NCI-H345 (cell line): ENCODE results near the gene TOP2A.
"Not testable (repeated sequence)": the region's sequence is repeated elsewhere in the genome, so short reads cannot be mapped to it uniquely, and the experiment has no call there.

ENCODE experiments used
- DNase-seq: peaks from one replicate; lab custom pipeline; 2025; lab: John Stamatoyannopoulos, UW

Gene TOP2A

DNA sequence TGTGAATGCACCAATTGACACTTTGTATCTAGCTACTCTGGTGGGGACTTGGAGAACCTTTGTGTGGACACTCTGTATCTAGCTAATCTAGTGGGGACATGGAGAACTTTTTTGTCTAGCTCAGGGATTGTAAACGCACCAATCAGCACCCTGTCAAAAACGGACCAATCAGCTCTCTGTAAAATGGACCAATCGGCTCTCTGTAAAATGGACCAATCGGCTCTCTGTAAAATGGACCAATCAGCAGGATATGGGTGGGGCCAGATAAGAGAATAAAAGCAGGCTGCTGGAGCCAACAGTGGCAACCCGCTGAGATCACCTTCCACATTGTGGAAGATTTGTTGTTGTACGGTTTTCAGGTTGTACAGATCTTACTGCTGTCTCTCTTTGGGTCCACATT, 41.2 kb downstream of the TOP2A start:
- not testable (repeated sequence) for DNase-seq

DNA sequence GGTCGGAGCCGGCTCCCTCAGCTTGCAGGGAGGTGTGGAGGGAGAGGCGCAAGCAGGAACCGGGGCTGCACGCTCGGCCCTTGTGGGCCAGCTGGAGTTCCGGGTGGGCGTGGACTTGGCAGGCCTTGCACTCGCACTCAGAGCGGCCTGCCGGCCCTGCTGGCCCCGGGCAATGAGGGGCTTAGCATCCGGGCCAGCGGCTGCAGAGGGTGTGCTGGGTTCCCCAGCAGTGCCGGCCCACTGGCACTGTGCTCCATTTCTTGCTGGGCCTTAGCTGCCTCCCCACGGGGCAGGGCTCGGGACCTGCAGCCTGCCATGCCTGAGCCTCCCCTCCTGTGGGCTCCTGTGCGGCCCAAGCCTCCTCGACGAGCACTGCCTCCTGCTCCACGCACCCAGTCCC, 41.9 kb downstream of the TOP2A start:
- DNase-seq, result not testable (repeated sequence)

DNA sequence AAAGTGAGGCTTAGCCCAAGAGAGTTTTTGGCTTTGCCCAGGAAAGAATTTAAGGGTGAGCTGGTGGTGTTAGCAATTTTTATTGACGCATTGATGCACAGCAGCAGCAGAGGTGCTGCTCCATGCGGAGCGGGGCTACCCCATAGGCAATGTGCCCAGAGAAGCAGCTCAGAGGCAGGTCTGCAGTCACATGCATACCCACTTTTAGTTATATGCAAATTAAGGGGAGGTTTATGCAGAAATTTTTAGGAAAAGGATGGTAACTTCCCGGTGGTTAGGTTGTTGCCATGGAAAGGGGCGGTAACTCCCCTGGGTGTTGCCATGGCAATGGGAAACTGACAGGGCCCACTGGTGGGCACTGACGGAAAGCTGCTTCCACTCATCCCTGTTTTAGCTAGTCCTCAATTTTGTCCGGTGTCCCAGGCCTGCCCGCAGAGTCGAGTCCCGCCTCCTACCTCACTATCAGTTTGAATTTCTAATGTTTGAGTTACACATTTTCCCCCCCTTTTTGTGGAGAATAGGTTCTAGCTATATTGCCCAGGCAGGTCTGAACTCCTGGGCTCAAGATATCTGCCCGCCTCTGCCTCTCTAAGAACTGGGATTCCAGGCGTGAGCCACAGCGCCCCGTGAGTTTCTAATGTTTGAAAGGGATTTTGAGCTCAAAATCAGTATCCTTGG, 42.7 kb downstream of the TOP2A start:
- no peak for DNase-seq

DNA sequence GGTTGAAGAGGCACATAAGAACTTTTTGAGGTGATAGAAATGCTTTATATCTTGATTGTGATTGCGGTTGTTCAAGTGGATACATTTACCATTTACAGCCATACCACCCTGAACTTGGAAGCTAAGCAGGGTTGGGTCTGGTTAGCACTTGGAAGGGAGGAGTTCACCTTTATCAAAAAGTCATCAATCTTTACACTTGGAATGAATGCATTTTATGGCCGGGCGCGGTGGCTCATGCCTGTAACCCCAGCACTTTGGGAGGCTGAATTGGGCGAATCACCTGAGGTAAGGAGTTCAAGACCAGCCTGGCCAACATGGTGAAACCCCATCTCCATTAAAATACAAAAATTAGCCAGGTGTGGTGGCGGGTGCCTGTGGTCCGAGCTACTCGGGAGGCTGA, 43.7 kb downstream of the TOP2A start:
- no peak for DNase-seq

DNA sequence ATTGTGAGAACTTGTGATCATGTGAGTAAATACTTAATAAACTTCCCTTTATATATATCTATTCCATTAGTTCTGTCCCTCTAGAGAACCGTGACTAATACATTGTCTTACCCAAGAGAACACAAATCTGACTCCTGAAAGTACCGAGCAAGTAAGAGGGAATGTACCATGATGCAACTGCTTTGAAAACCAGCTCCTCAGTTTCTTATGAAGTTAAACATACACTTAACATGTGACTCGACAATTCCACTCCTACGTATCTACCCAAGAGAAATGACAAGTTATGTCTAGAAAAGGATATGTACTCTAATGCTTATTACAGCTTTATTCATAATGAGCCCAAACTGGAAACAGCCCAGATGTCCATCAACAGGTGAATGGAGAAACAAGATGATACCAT, 44.4 kb downstream of the TOP2A start:
- no peak for DNase-seq

DNA sequence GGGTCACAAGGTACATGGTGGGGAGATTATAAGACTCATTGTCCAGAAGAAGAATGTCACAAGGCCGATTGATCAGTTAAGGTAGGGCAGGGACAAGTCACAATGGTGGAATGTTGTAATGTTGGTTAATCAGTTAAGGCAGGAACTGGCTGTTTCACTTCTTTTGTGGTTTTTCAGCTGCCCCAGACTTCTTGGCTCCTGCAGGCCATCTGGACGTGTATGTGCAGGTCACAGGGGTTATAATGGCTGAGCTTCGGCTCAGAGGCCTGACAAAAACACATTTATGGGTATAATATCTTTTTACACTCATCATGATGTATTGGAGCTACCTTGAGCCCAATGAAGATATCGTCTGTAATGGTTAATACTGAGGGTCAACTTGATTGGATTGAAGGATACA, 45.1 kb downstream of the TOP2A start:
- not testable (repeated sequence) for DNase-seq

DNA sequence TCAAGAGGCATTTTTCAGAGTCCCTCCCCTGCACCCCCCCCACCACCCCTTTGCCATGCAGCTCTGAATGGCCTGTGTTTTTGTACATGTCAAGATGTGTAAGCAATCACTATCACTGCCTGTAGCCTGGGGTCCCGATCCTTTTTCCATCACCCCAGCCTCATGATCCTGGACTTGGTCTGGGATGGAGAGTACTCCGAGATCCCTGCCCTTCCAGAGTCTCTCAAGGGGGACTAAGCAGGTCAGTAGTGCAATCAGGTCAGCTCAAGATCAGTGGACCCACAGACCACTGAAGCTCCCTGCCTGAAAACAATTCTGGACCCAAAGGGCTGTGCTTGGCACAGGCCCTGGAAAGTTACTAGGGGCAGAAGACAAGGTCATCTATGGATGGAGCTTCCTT, 45.7 kb downstream of the TOP2A start:
- no peak for DNase-seq

DNA sequence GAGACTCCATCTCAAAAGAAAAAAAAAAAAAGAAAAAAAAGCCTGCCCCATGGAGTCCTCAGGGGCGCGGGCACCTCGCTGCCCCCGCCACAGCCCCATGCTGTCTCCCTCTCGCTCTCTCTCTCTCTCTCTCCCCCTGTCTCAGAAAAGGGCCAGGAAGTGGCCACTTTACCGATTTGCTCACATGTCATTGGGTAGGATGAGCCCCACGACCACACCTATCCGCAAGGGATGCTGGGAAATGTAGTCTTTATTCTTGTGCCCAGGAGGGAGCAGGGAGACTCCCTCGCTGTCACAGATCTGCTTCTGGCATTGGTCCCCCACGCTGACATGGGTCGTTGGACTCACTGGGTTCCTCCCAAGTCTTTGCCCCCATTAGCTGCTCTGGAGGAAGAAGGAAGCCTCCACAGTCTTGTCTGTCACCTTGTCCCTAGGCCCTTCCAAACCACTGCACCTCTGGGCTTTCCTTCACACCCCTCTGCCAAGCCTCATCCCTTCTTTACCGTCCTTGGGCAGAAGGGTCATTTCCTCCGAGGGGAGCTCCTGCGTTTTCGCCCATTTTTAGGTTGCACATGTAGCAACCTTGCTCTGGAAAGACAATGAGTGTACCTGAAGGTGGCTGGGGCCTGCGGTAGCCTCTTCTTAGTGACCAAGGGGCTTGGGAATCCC, 46.3 kb downstream of the TOP2A start:
- peak; percentile 26 for DNase-seq

DNA sequence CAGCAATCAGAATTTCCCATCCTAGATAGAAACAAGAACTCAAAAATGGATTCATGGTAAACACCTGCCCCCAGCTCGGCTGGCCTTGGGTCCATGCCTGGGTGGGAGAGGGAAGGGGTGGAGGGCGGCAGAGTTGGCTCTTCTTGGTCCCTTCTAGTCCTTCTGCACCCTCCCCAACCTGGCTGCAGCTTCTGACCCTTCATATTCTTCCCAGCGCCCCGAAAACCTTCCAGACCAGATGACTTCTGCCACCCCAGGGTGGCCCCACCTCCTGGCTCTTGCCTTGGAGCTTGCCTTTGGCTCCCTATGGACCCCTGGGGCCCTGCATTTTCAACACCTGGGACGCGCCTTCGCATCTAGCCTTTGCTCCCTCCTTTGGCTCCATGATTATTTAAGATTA, 47.8 kb downstream of the TOP2A start:
- DNase-seq, result no peak

DNA sequence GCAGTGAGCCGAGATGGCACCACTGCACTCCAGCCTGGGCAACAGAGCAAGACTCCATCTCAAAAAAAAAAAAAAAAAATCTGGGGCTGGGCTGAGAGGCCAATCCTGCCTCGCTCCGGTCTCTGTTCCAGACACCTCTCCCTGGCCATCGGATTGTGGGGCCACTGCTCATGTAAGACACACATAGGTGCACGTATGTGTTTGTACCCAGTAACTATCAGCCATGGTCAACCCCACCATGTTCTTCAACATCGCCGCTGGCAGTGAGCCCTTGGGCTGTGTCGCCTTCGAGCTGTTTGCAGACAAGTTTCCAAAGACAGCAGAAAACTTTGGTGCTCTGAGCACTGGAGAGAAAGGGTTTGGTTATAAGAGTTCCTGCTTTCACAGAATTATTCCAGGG, 50.0 kb downstream of the TOP2A start:
- DNase-seq, result not testable (repeated sequence)

DNA sequence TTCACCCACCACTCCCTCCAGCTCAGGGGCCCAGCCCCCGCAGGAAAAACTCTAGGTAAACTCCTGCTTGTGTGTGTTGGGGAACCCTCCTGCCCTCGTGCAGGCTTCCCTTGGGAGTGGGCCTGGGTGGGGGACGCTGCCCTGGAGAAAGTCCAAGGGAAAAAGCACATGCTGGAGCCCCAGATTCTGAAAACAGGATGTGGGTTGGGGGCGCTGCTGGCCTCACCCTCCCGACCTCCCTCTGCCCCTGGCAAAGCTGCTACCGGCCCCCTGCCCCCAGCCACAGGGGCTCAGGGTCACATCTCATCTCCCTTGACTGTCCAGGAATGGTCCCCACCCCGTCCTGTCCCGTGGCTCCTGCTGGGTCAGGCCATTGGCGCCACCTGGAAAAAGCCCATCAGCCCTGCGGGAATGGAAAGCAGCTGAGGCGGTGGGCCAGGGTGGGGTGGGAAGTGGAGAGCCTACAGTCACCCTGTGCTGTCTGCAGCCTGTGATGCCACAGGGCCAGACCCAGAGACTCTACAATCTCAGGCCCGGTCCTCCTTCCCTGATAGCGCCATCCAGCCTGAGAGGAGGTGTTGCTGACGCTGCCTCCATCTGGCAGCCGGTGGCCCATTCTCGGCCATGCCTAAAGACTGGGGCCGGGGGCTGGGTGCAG, 50.7 kb downstream of the TOP2A start:
- DNase-seq, result no peak

DNA sequence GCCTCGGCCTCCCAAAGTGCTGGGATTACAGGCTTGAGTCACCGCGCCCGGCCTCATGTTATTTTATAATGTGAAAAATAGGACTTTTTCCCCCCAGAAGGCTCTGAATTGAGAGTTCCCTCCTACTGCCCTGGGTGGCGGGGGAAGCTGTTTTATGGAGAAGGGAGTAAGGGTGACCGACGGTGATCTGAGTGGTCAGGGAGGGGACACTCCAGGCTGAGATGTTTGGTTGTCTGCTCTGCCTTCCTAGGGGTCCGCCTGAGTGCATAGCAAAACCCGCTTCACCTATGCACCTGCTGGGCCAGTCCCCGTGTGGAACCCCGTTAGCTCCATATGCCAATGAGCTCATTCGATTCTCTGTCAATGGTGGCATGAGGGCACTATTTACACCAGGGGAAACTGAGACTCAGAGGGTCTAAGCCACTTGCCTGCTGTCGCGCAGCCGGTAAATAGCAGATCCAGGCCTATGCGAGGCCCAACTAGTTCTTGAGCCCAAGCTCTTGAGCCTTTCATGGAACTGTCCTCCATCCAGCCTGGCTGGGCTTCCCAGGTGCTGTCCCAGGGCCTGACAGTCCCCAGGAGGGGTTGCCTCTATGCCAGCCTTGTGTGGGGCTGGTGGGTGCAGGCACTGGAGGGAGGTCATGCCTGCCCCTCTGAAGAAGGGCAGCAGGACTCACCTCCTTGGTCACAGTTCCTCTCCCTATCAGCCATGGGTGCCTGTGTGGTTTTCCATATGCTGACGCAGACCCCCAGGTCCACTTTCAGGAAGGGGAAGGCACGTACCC, 51.4 kb downstream of the TOP2A start:
- DNase-seq, result no peak

DNA sequence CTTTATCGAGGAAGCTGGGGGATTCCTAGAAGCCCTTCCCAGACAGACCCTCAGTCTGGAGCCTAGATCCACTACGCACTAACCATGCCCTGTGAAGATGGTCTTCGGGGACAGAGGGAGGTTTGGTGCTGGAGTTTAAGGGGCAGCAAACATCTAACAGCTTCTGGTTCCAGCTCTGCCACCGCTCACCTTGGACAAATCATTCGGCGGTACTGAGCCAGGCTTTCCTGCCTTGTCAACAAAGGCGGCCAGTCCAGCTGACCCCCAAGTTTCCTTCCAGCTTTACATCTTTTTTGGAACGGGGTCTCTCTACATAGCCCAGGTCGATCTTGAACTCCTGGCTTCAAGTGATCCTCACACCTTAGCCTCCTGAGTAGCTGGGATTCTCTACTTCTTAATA, 52.8 kb downstream of the TOP2A start:
- no peak for DNase-seq

DNA sequence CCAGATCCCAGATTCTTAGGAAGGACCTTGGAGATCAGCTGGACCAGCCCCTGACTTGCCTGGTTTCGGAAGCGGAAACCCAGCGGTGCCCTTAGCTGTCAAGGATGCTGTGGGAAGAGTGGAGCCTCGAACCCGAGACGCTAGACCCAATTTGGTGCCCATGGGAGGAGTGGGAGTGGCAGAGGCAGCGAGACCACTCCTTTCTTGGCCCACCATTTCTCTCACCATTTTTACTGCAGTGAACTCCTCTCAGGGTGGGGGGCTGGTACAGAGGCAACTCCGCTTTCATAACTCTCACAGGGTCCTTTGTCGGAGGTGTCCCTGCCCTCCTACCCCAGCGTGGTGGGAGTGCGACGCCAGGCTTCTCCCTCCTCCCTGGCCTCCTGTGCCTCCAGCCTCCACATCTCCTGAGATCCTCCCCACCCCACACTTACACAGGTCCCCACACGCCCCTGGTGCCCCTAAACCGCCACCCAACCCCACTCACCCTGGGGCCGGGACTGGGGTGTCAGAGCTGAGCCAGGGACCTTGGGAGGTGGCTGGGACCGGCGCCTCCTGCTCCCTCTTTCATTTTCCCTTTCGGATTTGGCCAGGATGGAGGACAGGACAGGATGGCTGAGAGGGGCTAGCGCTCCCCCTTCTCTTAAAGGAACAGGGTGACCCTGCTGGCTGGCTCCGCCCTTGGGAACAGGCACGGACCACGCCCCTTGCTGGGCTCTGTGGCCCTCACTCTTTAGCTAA, 53.4 kb downstream of the TOP2A start, which contains the start of gene GJD3:
Gene GJD3, minus strand, starts transcription at position 617 of the 741 bp plus-strand sequence. CDS start 922 bp downstream, outside the sequence.
- DNase-seq, result no peak

DNA sequence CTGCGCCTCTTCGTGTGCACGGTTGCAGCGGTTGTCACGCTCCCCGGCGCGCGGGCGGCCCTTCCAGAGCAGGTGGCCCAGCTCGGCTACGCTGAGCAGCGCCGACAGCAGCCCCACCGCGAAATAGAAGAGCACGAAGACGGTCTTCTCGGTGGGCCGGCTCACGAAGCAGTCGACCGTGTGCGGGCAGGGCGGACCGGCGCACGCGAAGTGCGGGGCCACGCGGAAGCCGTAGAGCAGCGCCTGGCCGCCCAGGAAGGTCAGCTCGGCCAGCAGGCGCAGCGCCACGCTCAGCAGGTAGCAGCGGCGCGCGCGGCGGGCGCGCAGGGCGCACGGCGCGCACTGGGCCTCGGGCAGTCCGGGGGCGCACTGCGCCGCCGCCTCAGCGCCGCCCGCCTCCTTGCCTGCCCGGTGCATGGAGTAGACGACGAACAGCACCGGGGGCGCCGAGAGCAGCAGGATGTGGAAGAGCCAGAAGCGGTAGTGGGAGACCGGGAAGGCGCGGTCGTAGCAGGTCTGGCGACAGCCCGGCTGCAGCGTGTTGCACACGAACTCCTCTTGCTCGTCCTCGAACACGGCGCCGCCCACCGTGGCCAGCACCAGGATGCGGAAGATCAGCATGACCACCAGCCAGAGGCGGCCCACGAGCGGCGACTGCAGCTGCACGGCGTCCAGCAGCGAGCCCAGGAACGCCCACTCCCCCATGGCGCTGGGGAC, 54.4 kb downstream of the TOP2A start:
- peak; percentile 41 for DNase-seq

DNA sequence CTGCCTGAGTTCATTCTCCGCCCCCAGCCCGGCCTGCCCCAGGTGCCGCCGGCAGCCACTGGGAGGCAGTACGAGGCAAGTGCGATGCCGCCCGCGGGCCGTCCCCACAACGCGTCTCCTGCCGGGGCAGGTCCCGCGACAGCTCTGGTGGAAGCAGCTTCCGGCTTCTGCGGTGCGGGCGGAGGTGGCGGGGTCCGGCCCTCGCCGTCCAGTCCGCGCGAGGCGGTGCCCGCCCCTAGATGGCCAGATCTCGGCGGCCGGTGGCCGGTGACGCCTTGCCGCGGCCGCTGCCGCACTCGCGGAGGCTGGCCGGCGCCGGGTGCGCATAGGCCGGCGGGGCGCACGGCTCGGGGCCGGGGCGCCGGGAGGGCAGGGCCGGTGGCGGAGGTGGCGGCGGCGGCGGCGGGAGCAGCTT, 55.0 kb downstream of the TOP2A start:
- DNase-seq, result peak; percentile 78

DNA sequence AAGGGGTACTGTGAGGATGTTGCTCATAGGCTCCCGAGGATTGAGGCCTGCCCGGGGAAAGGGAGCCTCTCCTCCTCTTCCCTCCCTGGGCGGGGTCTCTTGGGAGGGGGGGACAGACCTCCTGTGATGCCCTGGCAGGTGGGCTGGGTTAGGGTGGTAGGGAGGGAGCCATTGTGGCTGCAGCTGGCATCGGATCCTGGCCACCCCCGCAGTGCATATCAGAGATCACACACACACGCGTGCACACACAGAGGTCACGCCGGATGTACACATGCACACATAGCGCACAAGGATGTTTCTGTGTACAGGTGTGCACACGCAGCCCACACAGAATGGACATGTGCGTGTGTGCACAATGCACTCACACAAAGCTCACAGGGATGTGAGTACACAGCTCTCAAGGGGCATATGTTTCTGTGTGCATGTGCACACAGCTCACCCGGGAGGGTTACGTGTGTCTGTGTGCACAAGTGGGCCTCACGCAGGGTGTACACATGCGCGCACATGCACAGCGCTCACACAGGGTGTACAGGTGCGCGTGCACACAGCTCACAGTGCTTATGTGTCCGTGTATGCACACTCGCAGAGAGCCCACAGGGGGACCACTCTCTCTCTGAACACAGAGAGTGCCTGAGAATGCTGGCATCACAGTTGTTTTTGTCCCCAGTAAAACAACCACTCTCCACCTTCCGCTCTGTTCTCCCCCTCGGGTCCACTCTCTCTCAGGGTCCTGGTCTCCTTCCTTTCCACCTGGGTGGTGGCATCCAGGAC, 55.6 kb downstream of the TOP2A start:
- DNase-seq, result no peak

DNA sequence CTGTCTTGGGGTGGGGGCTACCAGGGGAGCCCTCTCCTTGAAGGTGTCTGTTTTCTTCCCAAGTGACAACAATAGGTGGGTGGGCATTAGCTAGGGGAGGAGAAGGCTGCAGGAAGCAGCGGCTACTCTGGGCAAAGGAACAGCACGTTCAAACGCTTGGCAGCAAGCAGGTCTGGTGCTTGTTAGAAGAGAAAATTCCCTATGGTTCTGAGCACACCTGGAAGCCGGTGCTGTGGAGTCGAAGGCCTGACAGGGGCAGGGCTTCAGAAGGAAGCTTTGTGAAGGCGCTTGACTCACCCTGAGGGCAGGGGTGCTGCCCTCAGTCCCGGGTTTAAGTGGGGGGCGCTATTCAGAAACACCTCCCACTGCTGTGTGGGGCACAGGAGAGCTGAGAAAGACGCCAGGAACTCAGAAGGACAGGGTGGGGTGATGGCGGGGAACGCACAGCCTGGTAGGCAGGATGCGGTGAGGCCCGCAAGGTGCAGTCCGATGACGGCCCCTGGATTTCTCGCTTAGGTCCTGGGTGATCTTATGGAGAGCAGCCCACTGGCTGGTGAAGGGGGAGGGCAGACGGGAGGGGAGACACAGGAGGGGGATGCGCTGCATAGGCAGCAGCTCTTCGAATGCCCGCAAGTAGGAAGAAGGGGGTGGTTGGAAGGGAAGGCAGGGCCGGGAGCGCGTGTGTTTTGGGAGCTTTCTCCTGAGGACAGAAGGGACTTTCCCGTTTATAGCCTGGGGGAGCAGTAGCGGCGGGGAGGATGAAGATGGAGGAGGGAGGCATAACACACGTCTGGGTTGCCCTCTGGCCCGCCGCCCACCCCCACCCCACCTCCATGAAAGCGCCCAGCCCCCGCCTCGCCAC, 56.4 kb downstream of the TOP2A start:
- no peak for DNase-seq

DNA sequence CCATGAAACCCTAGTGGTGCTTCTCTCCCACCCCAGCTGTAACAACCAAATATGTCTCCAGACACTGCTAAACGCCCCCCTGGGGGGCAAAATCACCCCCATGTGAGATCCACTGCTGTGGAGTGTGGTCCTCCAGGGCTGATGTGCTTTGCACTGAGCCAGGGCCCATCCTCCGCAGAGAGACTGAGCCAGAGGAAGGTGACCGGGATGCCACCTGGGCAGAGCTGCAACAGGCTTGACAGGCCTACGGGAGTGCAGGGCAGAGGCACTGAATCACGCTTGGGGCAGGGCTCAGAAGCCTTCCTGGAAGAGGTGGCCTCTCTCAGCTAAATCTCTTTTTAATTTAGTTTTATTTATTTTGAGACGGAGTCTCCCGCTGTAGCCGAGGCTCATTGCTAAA, 57.6 kb downstream of the TOP2A start:
- DNase-seq, result no peak
